K562 (cell line): ENCODE data around the gene ESRRB. TPM values are rescaled to one million over a fixed set of nuclear protein-coding genes. Genes with fewer than 3 reads are reported as not detected.

Experiments
- ATAC-seq: fragments of 200-7000 bp; cut with Tn5 transposase; 3 replicates; pipeline ENCODE4 v1.9.1; 2020; ENCODE audit warnings: moderate library complexity
- BruUV-seq: library from RNA; stranded (reverse); fragments of 400-500 nt; replicated peaks from 2 replicates; lab custom pipeline; 2021; lab: Mats Ljungman, UMichigan
- CTCF ChIA-PET: fragments of 300-600 bp; formaldehyde crosslinking; extraction: SDS; loops from one replicate; lab custom pipeline; 2021; ENCODE audit warnings: low intra/inter-chr PET ratio; lab: Yijun Ruan, JAX
- POLR2A ChIA-PET: fragments of 300-600, 350-650 bp; sonication (Branson Sonifier 250); formaldehyde crosslinking; extraction: SDS; loops from one replicate; lab custom pipeline; 2021; ENCODE audit warnings: antibody characterized with exemption, inconsistent platforms; lab: Yijun Ruan, JAX
- DNase-seq, 4 experiments: peaks; one replicate each; pipeline versions ENCODE4 v3.0.0 to v3.0.0-alpha.2; 2011 to 2018; ENCODE audit warnings: low spot score in 3 of 4, mixed read lengths in 3 of 4; ENCODE audit errors: extremely low read depth in 1 of 4
- FAIRE-seq: peaks from 2 replicates; lab custom pipeline; 2011; peaks lifted over from hg19 to GRCh38; lab: Jason Lieb, UNC
- H2AFZ ChIP-seq: 2 replicates; pipeline ENCODE4 v1.6.0; 2011; ENCODE audit warnings: low read depth, low read length, control low read depth, inconsistent platforms
- H3K27ac ChIP-seq: fragments of 200-600 bp; 3 replicates; pipeline ENCODE4 v1.8.0; 2011; ENCODE audit warnings: low read depth, mild to moderate bottlenecking, control low read depth, inconsistent platforms, low read length, moderate library complexity, mixed read lengths; ENCODE audit errors: extremely low read depth
- H3K27me3 ChIP-seq, 2 experiments: fragments of 300-600 bp in 1 of 2; 2 replicates in 1 of 2; 3 replicates in 1 of 2; pipeline versions ENCODE4 v1.6.0 to v1.8.0; 2011; ENCODE audit warnings: inconsistent platforms in 2 of 2, low read length in 2 of 2, mild to moderate bottlenecking in 1 of 2, mixed read lengths in 1 of 2, moderate library complexity in 1 of 2; ENCODE audit not compliant: control insufficient read depth in 2 of 2, insufficient read depth in 2 of 2
- H3K36me3 ChIP-seq: fragments of 300-600 bp; 3 replicates; pipeline ENCODE4 v1.8.0; 2011; ENCODE audit warnings: mild to moderate bottlenecking, low read length, inconsistent platforms; ENCODE audit not compliant: control insufficient read depth, insufficient read depth
- H3K4me1 ChIP-seq, 2 experiments: fragments of 200-600 bp in 1 of 2; replicated peaks in 1 of 2; 2 replicates in 1 of 2; 3 replicates in 1 of 2; pipeline versions ENCODE4 v1.5.1 to v1.8.0; 2011; ENCODE audit warnings: inconsistent platforms in 2 of 2, low read length in 2 of 2, mild to moderate bottlenecking in 1 of 2, mixed read lengths in 1 of 2, moderate library complexity in 1 of 2; ENCODE audit not compliant: control insufficient read depth in 2 of 2, insufficient read depth in 2 of 2
- H3K4me2 ChIP-seq: 2 replicates; pipeline ENCODE4 v1.6.1; 2011; ENCODE audit warnings: low read length, control low read depth, inconsistent platforms, mixed read lengths; ENCODE audit not compliant: insufficient read depth
- H3K4me3 ChIP-seq: fragments of 200-600 bp; sonication (generic), shearing (Covaris generic); 2 replicates; pipeline ENCODE4 v1.5.1; 2016; ENCODE audit warnings: control low read depth, inconsistent platforms
- H3K79me2 ChIP-seq: fragments of 200-600 bp; 3 replicates; pipeline ENCODE4 v1.8.0; 2011; ENCODE audit warnings: low read length, inconsistent platforms; ENCODE audit not compliant: control insufficient read depth, insufficient read depth
- H3K9ac ChIP-seq, 2 experiments: 2 replicates each; pipeline versions ENCODE4 v1.6.0 to v1.6.1; 2011; ENCODE audit warnings: low read depth in 2 of 2, low read length in 2 of 2, control low read depth in 1 of 2, inconsistent platforms in 1 of 2, mild to moderate bottlenecking in 1 of 2, mixed read lengths in 1 of 2; ENCODE audit not compliant: insufficient read depth in 1 of 2
- H3K9me1 ChIP-seq: one replicate; pipeline ENCODE4 v1.6.0; 2011; ENCODE audit warnings: inconsistent platforms, mild to moderate bottlenecking, low read length, moderate library complexity; ENCODE audit not compliant: control insufficient read depth, insufficient read depth
- H3K9me3 ChIP-seq: replicated peaks from 2 replicates; pipeline ENCODE4 v1.5.1; 2011; ENCODE audit warnings: low read depth, low read length, inconsistent platforms; ENCODE audit not compliant: control insufficient read depth, insufficient read depth
- H4K20me1 ChIP-seq: replicated peaks from 2 replicates; pipeline ENCODE4 v1.6.1; 2011; ENCODE audit warnings: low read length, inconsistent platforms, mixed read lengths; ENCODE audit not compliant: control insufficient read depth, insufficient read depth
- ARID4B ChIP-seq: sonication (generic); formaldehyde crosslinking; IDR thresholded peaks from 2 replicates; pipeline ENCODE4 v1.8.0; 2022; ENCODE audit warnings: mild to moderate bottlenecking, missing genetic modification reagents
- CBX8 ChIP-seq: fragments of 200-600 bp; sonication (generic); IDR thresholded peaks from 2 replicates; pipeline ENCODE4 v1.6.1; 2012; ENCODE audit warnings: borderline replicate concordance, mixed run types, low read depth, mild to moderate bottlenecking, moderate library complexity, mixed read lengths, low read length, control low read depth, inconsistent platforms; ENCODE audit not compliant: poor library complexity, severe bottlenecking; ENCODE audit errors: extremely low read depth
- CHCHD3 ChIP-seq: fragments of 250-450 bp; sonication (Bioruptor Pico); IDR thresholded peaks from 2 replicates; pipeline ENCODE4 v2.1.2; 2022; ENCODE audit warnings: mild to moderate bottlenecking
- COPS2 ChIP-seq: fragments of 450-650 bp; conservative IDR thresholded peaks from 2 replicates; pipeline ENCODE4 v1.6.1; 2016; ENCODE audit warnings: mild to moderate bottlenecking, moderate library complexity
- CREB3L1 ChIP-seq: fragments of 450-650 bp; IDR thresholded peaks from 2 replicates; pipeline ENCODE4 v1.6.1; 2014; ENCODE audit warnings: low read depth, mild to moderate bottlenecking, moderate library complexity, borderline replicate concordance
- CSDE1 ChIP-seq, 2 experiments: fragments of 450-650 bp; IDR thresholded peaks; 2 replicates each; pipeline ENCODE4 v1.6.1; 2016; ENCODE audit warnings: mild to moderate bottlenecking in 1 of 2
- CTBP1 ChIP-seq: fragments of 450-650 bp; IDR thresholded peaks from 2 replicates; pipeline ENCODE4 v1.6.1; 2016; ENCODE audit warnings: borderline replicate concordance
- EP400 ChIP-seq: fragments of 450-650 bp; IDR thresholded peaks from 2 replicates; pipeline ENCODE4 v1.6.1; 2017; ENCODE audit warnings: antibody characterized with exemption, mild to moderate bottlenecking, moderate library complexity
- MAFG ChIP-seq: fragments of 450-650 bp; conservative IDR thresholded peaks from 2 replicates; pipeline ENCODE4 v1.6.1; 2016; ENCODE audit warnings: missing genetic modification characterization, missing compliant biosample characterization
- MEIS2 ChIP-seq: fragments of 450-650 bp; IDR thresholded peaks from 2 replicates; pipeline ENCODE4 v1.6.1; 2014; ENCODE audit warnings: mild to moderate bottlenecking; ENCODE audit not compliant: partially characterized antibody
- PHF8 ChIP-seq: fragments of 200-600 bp; sonication (generic); IDR thresholded peaks from 2 replicates; pipeline ENCODE4 v1.6.1; 2012; ENCODE audit warnings: mixed run types, mild to moderate bottlenecking, inconsistent platforms, low read length, moderate library complexity, borderline replicate concordance
- ZBTB1 ChIP-seq: sonication (generic); formaldehyde crosslinking; IDR thresholded peaks from 2 replicates; pipeline ENCODE4 v1.8.1; 2023; ENCODE audit warnings: missing genetic modification reagents, low read depth, mild to moderate bottlenecking, borderline replicate concordance
- ZNF121 ChIP-seq: sonication (generic); formaldehyde crosslinking; conservative IDR thresholded peaks from 2 replicates; pipeline ENCODE4 v1.8.0; 2022; ENCODE audit warnings: missing genetic modification reagents
- ZNF253 ChIP-seq: fragments of 250-450 bp; sonication (Bioruptor Pico); conservative IDR thresholded peaks from 2 replicates; pipeline ENCODE4 v1.6.1; 2021; ENCODE audit warnings: mild to moderate bottlenecking
- ZNF324 ChIP-seq: fragments of 250-450 bp; sonication (Bioruptor Pico); IDR thresholded peaks from 2 replicates; pipeline ENCODE4 v1.4.0; 2020; ENCODE audit warnings: mild to moderate bottlenecking
- ZNF347 ChIP-seq: fragments of 450-650 bp; formaldehyde crosslinking; IDR thresholded peaks from 2 replicates; pipeline ENCODE4 v1.4.0; 2020; ENCODE audit warnings: low read depth, mild to moderate bottlenecking, moderate library complexity
- ZNF778 ChIP-seq: fragments of 450-650 bp; formaldehyde crosslinking; IDR thresholded peaks from 2 replicates; pipeline ENCODE4 v1.4.0; 2020; ENCODE audit warnings: mild to moderate bottlenecking, moderate library complexity
- WGBS: fragments of 100-300 bp; shearing (Covaris generic); methylation state at CpG from one replicate; pipeline ENCODE4 v1.1.6; 2016; ENCODE audit warnings: low coverage, mixed read lengths; ENCODE audit not compliant: insufficient coverage; ENCODE audit errors: missing lambda C conversion rate; 5-methylcytosine and 5-hydroxymethylcytosine counted together
- in situ Hi-C: fragments of 300-500 bp; cut with MboI; formaldehyde crosslinking; loops from 4 replicates; pipeline ENCODE4 v1.15.0; 2018; ENCODE audit warnings: inconsistent platforms, mixed read lengths
- intact Hi-C: fragments of 100-400 bp; cut with micrococcal nuclease; formaldehyde crosslinking; loops from 2 replicates; pipeline ENCODE4 v1.14.2; 2022
- polyA plus RNA-seq, 8 experiments: library from polyadenylated mRNA; depleted of rRNA in 4 of 8; stranded (reverse) in 5 of 8; unstranded in 3 of 8; fragments of >200 nt; fragmentation: Nextera tagmentation in 2 of 8; fragmentation: Illumina TruSeq in 1 of 8; extraction: Ambion mirVana in 2 of 8; extraction: Trizol in 1 of 8; gene quantifications; 2 replicates each; pipeline versions ENCODE4 v1.2.1 to v1.2.3, GENCODE V29; 2011 to 2014; ENCODE audit warnings: inconsistent platforms in 1 of 8, missing spikeins in 1 of 8
- total RNA-seq, 7 experiments: library from RNA; depleted of rRNA in 6 of 7; stranded (reverse); fragments of >200 nt in 6 of 7; fragmentation: Illumina TruSeq in 2 of 7; extraction: Trizol in 2 of 7; gene quantifications; 2 replicates each; pipeline versions ENCODE4 v1.2.1 to v1.2.3, GENCODE V29; 2011 to 2021; ENCODE audit warnings: low replicate concordance in 1 of 7

The ESRRB gene
- total and polyA plus RNA-seq, 9 of the 15 experiments (the other 6 are each of a cell fraction or from before 2014, with no cell fraction given), result 3.2 to 24.7 (median 14.5) TPM

DNA sequence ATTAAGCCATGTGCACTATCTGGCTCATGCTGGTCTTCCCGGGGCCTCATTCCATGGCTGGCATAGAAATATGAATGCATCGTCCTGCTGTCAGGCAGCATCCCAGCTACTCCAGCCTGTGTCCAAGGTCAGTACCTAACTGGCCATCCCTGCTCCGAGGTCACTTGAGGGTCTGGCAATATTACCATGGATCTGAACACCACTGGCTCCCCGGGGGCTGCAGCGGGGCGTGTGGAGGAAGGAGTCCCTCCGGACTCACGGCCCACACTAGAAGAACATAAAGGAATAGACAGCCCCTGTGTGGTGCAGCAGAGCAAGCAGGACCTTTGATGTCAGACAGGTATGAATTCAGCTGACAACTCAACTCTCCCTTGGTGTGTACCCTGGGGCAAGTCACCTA lies 19.2 kb downstream of the ESRRB start:
- Histone ChIP-seq H3K4me3 (no peak overlapping the region), H3K4me1 (no peaks in the 10 kb centered on the region), H3K36me3 (no peaks in the 10 kb centered on the region), H3K9me1 (no peaks in the 10 kb centered on the region), H3K27ac (no peak overlapping the region), H2AFZ (no peak overlapping the region), H3K9me3 (no peaks in the 10 kb centered on the region), H3K9ac (no peak overlapping the region), H4K20me1 (no peaks in the 10 kb centered on the region), H3K27me3 (no peaks in the 10 kb centered on the region), H3K79me2 (no peaks in the 10 kb centered on the region), H3K4me2 (no peak overlapping the region)
- FAIRE-seq (no peak), DNase-seq (no peak), ATAC-seq (no peak)
- ChIA-PET CTCF (no interaction called here), POLR2A (interaction anchor here (0.8 to 1.1 kb wide), 3 partner anchors 8 to 184 kb away, joined by 3 to 4 read pairs (median 3); no protein-coding TSS in a partner anchor)
- in situ Hi-C loops, result loop anchor here (10.0 to 25.0 kb wide), 2 partner anchors 350 to 683 kb away; no protein-coding TSS in a partner anchor
- intact Hi-C loops, result loop anchor here (10.0 kb wide), 1 partner anchor 250 kb away; no protein-coding TSS in a partner anchor
- WGBS, result 63% methylated on average over 3 of the region's 8 CpGs
- no TSS peak for BruUV-seq
- TF ChIP-seq ZNF253 (CRISPR knock-in tag) (no peak), ZNF121 (CRISPR knock-in tag) (no peak), CBX8 (no peak), EP400 (no peak), ZBTB1 (CRISPR knock-in tag) (no peak), COPS2 (no peak), PHF8 (no peak), ZNF324 (CRISPR knock-in tag) (no peak), CREB3L1 (no peak), ZNF778 (CRISPR knock-in tag) (no peak), MAFG (tag) (no peak), CTBP1 (no peak), MEIS2 (no peak), ZNF347 (CRISPR knock-in tag) (no peak), ARID4B (CRISPR knock-in tag) (no peak), CHCHD3 (CRISPR knock-in tag) (no peak), CSDE1 (IDR thresholded peaks at IDR 0.05) (no peak)
